Mesenchymal stem cell (in vitro differentiated cells and primary cell): ENCODE results near the gene PRRT1B.

ENCODE experiments used
- DNase-seq: peaks from one replicate; pipeline ENCODE4 v3.0.0-alpha.2; 2013
- H2AFZ ChIP-seq: one replicate; pipeline ENCODE4 v1.6.1; 2013; ENCODE audit warnings: low read depth, mild to moderate bottlenecking, control low read depth, inconsistent platforms, low read length, moderate library complexity
- H2AK5ac ChIP-seq: 2 replicates; pipeline ENCODE4 v1.6.1; 2013; ENCODE audit warnings: low read length, moderate library complexity, mild to moderate bottlenecking, inconsistent platforms; ENCODE audit not compliant: severe bottlenecking
- H2BK120ac ChIP-seq: one replicate; pipeline ENCODE4 v1.6.1; 2013; ENCODE audit warnings: low read depth, mild to moderate bottlenecking, inconsistent platforms, low read length, moderate library complexity
- H2BK12ac ChIP-seq, 2 experiments: one replicate each; pipeline ENCODE4 v1.6.1; 2013; ENCODE audit warnings: inconsistent platforms in 2 of 2, low read length in 2 of 2, mild to moderate bottlenecking in 2 of 2, moderate library complexity in 2 of 2, control low read depth in 1 of 2
- H2BK15ac ChIP-seq: one replicate; pipeline ENCODE4 v1.6.1; 2013; ENCODE audit warnings: mild to moderate bottlenecking, low read depth, inconsistent platforms; ENCODE audit not compliant: poor library complexity, severe bottlenecking
- H2BK5ac ChIP-seq: 2 replicates; pipeline ENCODE4 v1.6.1; 2013; ENCODE audit warnings: low read depth, mild to moderate bottlenecking, low read length, control low read depth, inconsistent platforms; ENCODE audit not compliant: poor library complexity, severe bottlenecking
- H3K14ac ChIP-seq, 2 experiments: one replicate each; pipeline ENCODE4 v1.6.1; 2013; ENCODE audit warnings: inconsistent platforms in 2 of 2, low read length in 2 of 2, control low read depth in 1 of 2, mild to moderate bottlenecking in 1 of 2, moderate library complexity in 1 of 2
- H3K18ac ChIP-seq, 2 experiments: one replicate each; pipeline ENCODE4 v1.6.1; 2013; ENCODE audit warnings: inconsistent platforms in 2 of 2, low read length in 2 of 2, control low read depth in 1 of 2, low read depth in 1 of 2, mild to moderate bottlenecking in 1 of 2
- H3K23ac ChIP-seq, 2 experiments: one replicate each; pipeline ENCODE4 v1.6.1; 2013; ENCODE audit warnings: inconsistent platforms in 2 of 2, low read length in 2 of 2, mild to moderate bottlenecking in 2 of 2, moderate library complexity in 2 of 2, control low read depth in 1 of 2
- H3K27ac ChIP-seq: 2 replicates; pipeline ENCODE4 v1.5.1; 2013; ENCODE audit warnings: mild to moderate bottlenecking, moderate library complexity, low read length, control low read depth, inconsistent platforms; ENCODE audit not compliant: poor library complexity, severe bottlenecking
- H3K27me3 ChIP-seq, 2 experiments: 2 replicates each; pipeline versions ENCODE4 v1.6.1 to v1.7.0; 2013; ENCODE audit warnings: low read length in 2 of 2, mild to moderate bottlenecking in 2 of 2, moderate library complexity in 2 of 2, control low read depth in 1 of 2, inconsistent platforms in 1 of 2; ENCODE audit not compliant: control insufficient read depth in 1 of 2, insufficient read depth in 1 of 2
- H3K36me3 ChIP-seq, 2 experiments: 2 replicates each; pipeline versions ENCODE4 v1.6.1 to v1.7.0; 2013; ENCODE audit warnings: low read length in 2 of 2, control low read depth in 1 of 2, inconsistent platforms in 1 of 2, low read depth in 1 of 2, mild to moderate bottlenecking in 1 of 2; ENCODE audit not compliant: insufficient read depth in 2 of 2, control insufficient read depth in 1 of 2
- H3K4ac ChIP-seq, 2 experiments: one replicate each; pipeline ENCODE4 v1.6.1; 2013; ENCODE audit warnings: inconsistent platforms in 2 of 2, low read length in 2 of 2, mild to moderate bottlenecking in 2 of 2, moderate library complexity in 2 of 2, control low read depth in 1 of 2, low read depth in 1 of 2
- H3K4me1 ChIP-seq: 2 replicates; pipeline ENCODE4 v1.6.1; 2013; ENCODE audit warnings: low read depth, low read length, control low read depth; ENCODE audit not compliant: control insufficient read depth, insufficient read depth
- H3K4me2 ChIP-seq: 2 replicates; pipeline ENCODE4 v1.6.1; 2013; ENCODE audit warnings: low read length, mild to moderate bottlenecking, inconsistent platforms; ENCODE audit not compliant: poor library complexity, severe bottlenecking
- H3K4me3 ChIP-seq, 2 experiments: 2 replicates each; pipeline versions ENCODE4 v1.5.1 to v1.7.0; 2013; ENCODE audit warnings: low read length in 2 of 2, mild to moderate bottlenecking in 2 of 2, control low read depth in 1 of 2, low read depth in 1 of 2; ENCODE audit not compliant: insufficient read depth in 1 of 2
- H3K79me1 ChIP-seq: replicated peaks from 2 replicates; pipeline ENCODE4 v1.6.1; 2013; ENCODE audit warnings: mild to moderate bottlenecking, control low read depth, low read length, inconsistent platforms; ENCODE audit not compliant: poor library complexity, severe bottlenecking
- H3K9ac ChIP-seq: 2 replicates; pipeline ENCODE4 v1.7.0; 2013; ENCODE audit warnings: mild to moderate bottlenecking, low read length, moderate library complexity
- H3K9me3 ChIP-seq: 2 replicates; pipeline ENCODE4 v1.7.0; 2013; ENCODE audit warnings: mild to moderate bottlenecking, low read length; ENCODE audit not compliant: control insufficient read depth
- H4K8ac ChIP-seq: one replicate; pipeline ENCODE4 v1.6.1; 2013; ENCODE audit warnings: inconsistent platforms, mild to moderate bottlenecking, low read length, moderate library complexity
- H4K91ac ChIP-seq: one replicate; pipeline ENCODE4 v1.6.1; 2013; ENCODE audit warnings: mild to moderate bottlenecking, low read length, inconsistent platforms
- WGBS: methylation state at CpG from one replicate; pipeline ENCODE4 v1.1.7; 2013; ENCODE audit warnings: mixed read lengths; 5-methylcytosine and 5-hydroxymethylcytosine counted together

Gene PRRT1B

DNA sequence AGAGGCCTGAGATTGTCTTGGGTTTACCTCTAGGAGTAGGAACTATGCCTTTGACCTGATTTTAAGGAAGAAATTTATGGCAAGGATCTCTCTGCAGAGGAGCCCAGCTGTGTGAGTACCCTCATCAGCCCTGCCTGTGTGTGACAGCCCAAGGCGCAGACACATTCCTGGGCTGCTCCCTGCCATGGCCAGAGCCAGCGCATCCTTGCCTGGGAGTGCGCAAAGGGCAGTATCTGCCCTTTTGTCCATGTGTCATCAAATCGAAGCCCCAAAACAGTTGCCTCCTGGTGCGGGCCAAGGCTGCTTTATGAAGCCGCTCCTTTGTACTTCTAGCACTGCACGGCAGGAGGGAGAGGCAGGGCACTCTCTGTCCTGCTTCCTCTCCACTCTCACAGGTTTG lies 51.9 kb downstream of the PRRT1B start:
- no peak overlapping the region for H2BK12ac ChIP-seq
- no peak overlapping the region for H2AFZ ChIP-seq
- no peak overlapping the region for H2BK120ac ChIP-seq
- no peak overlapping the region for H3K27ac ChIP-seq
- no peak overlapping the region for H3K14ac ChIP-seq
- no peaks in the 10 kb centered on the region for H3K9me3 ChIP-seq
- no peaks in the 10 kb centered on the region for H3K27me3 ChIP-seq
- H3K18ac ChIP-seq, result no peak overlapping the region
- H3K4me3 ChIP-seq, result no peak overlapping the region
- H3K4ac ChIP-seq, result no peak overlapping the region
- H3K23ac ChIP-seq, result no peak overlapping the region
- no peak overlapping the region for H4K91ac ChIP-seq
- H3K79me1 ChIP-seq, result no peaks in the 10 kb centered on the region
- H2AK5ac ChIP-seq, result no peak overlapping the region
- no peak overlapping the region for H2BK15ac ChIP-seq
- WGBS, result 95% methylated on average over 7 of the region's 7 CpGs
- peaks cover 54 to 80% of the 10 kb centered on the region in 2 experiments for H3K36me3 ChIP-seq
- H2BK5ac ChIP-seq, result no peak overlapping the region
- no peak for DNase-seq
- H4K8ac ChIP-seq, result no peak overlapping the region
- H3K4me2 ChIP-seq, result no peak overlapping the region
- no peak overlapping the region for H3K9ac ChIP-seq
- H3K4me1 ChIP-seq, result peaks cover 15% of the 10 kb centered on the region

DNA sequence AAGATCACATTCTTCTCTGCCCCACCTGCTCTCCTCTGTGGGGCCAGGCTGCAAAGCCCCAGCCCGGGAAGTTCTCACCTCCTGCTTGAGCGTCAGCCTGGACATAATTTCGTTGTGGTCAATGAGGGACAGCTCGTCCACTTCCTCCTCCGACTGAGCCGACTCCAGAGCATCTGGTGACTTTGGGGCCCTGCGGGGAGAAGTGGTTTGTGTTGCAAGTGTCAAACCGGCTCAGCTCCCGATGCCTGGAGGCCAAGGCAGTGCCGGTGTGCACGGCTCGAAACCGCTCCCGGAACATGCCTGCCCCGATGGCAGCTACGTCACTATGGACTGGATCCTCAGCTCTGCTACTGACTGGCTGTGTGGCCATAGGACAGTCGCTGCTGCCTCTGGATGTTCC lies 52.8 kb downstream of the PRRT1B start:
- no peak for DNase-seq
- Histone ChIP-seq H3K27ac (no peak overlapping the region), H3K4me3 (no peak overlapping the region), H3K9ac (no peak overlapping the region), H2BK120ac (no peak overlapping the region), H4K91ac (no peak overlapping the region), H3K18ac (no peak overlapping the region), H3K4me2 (no peak overlapping the region), H3K23ac (no peak overlapping the region), H3K4ac (no peak overlapping the region), H2AK5ac (no peak overlapping the region), H3K27me3 (no peaks in the 10 kb centered on the region), H3K4me1 (peaks cover 15% of the 10 kb centered on the region), H3K79me1 (peaks cover 2% of the 10 kb centered on the region), H2AFZ (no peak overlapping the region), H3K14ac (no peak overlapping the region), H2BK12ac (no peak overlapping the region), H3K36me3 (peaks cover 62 to 87% of the 10 kb centered on the region in 2 experiments), H2BK5ac (no peak overlapping the region), H3K9me3 (no peaks in the 10 kb centered on the region), H4K8ac (no peak overlapping the region), H2BK15ac (no peak overlapping the region)
- WGBS, result 91% methylated on average over 17 of the region's 17 CpGs

DNA sequence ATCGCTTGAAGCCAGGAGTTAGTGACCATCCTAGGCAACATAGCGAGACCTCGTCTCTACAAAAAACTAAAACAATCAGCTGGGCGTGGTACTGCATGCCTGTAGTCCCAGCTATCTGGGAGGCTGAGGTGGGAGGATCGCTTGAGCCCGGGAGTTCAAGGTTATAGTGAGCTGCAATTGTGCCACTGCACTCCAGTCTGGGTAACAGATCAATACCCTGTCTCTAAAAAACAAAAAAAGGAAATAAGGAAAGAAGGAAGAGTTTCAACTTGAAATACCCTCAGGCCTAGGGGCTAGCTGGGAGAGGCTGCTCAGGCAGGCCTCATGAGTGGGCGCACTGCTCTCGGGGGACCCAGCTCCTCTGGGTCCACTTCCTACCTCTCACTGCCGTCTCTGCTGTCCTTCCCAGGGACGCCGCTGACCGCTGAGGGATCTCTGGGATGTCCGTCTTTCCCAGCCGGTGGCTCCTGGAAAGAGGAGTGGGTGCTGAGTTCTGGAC lies 56.4 kb downstream of the PRRT1B start:
- H3K18ac ChIP-seq, result no peak overlapping the region
- peaks cover 52 to 87% of the 10 kb centered on the region in 2 experiments for H3K36me3 ChIP-seq
- peaks cover 5% of the 10 kb centered on the region for H3K79me1 ChIP-seq
- no peak overlapping the region for H3K23ac ChIP-seq
- DNase-seq, result no peak
- H2BK12ac ChIP-seq, result no peak overlapping the region
- no peak overlapping the region for H2AK5ac ChIP-seq
- H2BK15ac ChIP-seq, result no peak overlapping the region
- no peak overlapping the region for H4K8ac ChIP-seq
- no peak overlapping the region for H2BK5ac ChIP-seq
- peaks cover 4% of the 10 kb centered on the region for H3K4me1 ChIP-seq
- H2AFZ ChIP-seq, result no peak overlapping the region
- no peaks in the 10 kb centered on the region for H3K27me3 ChIP-seq
- H3K14ac ChIP-seq, result no peak overlapping the region
- H3K9me3 ChIP-seq, result no peaks in the 10 kb centered on the region
- H4K91ac ChIP-seq, result no peak overlapping the region
- H3K4ac ChIP-seq, result no peak overlapping the region
- H3K27ac ChIP-seq, result no peak overlapping the region
- no peak overlapping the region for H3K4me2 ChIP-seq
- WGBS, result 98% methylated on average over 13 of the region's 14 CpGs
- no peak overlapping the region for H2BK120ac ChIP-seq
- H3K4me3 ChIP-seq, result no peak overlapping the region
- no peak overlapping the region for H3K9ac ChIP-seq

DNA sequence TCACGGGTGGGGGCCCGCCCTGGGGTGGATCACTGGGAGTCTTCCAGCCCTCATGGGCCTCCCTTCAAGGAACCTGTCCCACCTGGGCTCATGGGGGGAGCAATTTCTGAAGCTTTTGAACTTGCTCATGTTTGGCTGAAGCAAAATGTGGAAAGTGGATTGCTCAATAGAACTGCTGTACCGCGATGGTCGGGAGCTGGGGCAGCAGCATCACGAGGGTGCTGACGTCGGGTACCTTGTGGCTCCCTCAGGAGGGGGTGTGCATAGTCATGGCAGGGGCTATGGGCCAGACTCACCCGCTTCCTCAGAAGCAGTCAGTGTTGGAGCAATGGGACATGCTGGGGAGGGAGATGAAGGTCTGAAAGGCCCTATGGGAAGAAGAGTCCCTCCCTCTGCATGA lies 57.9 kb downstream of the PRRT1B start:
- H3K4me3 ChIP-seq, result no peak overlapping the region
- H3K14ac ChIP-seq, result no peak overlapping the region
- H3K4ac ChIP-seq, result no peak overlapping the region
- no peak overlapping the region for H3K4me2 ChIP-seq
- peaks cover 9% of the 10 kb centered on the region for H3K79me1 ChIP-seq
- H3K18ac ChIP-seq, result no peak overlapping the region
- no peaks in the 10 kb centered on the region for H3K27me3 ChIP-seq
- H3K36me3 ChIP-seq, result peaks cover 44 to 78% of the 10 kb centered on the region in 2 experiments
- no peak overlapping the region for H3K23ac ChIP-seq
- H2BK15ac ChIP-seq, result no peak overlapping the region
- no peak for DNase-seq
- H3K27ac ChIP-seq, result no peak overlapping the region
- 97% methylated on average over 9 of the region's 9 CpGs for WGBS
- no peak overlapping the region for H4K8ac ChIP-seq
- no peak overlapping the region for H2AFZ ChIP-seq
- H4K91ac ChIP-seq, result no peak overlapping the region
- H3K9ac ChIP-seq, result no peak overlapping the region
- no peak overlapping the region for H2BK5ac ChIP-seq
- H2BK12ac ChIP-seq, result peak overlapping the region in 1 of 2 experiments; percentile 1
- H2AK5ac ChIP-seq, result no peak overlapping the region
- H2BK120ac ChIP-seq, result no peak overlapping the region
- peaks cover 15% of the 10 kb centered on the region for H3K4me1 ChIP-seq
- no peaks in the 10 kb centered on the region for H3K9me3 ChIP-seq
